DND-41 (cell line): ENCODE measurements around the gene YIPF3.
"Not testable (repeated sequence)": the region's sequence is repeated elsewhere in the genome, so short reads cannot be mapped to it uniquely, and the experiment has no call there.

Experiments used
- ATAC-seq: fragments of 200-7000 bp; cut with Tn5 transposase; 3 replicates; pipeline ENCODE4 v1.9.1; 2021; ENCODE audit warnings: low read depth; ENCODE audit not compliant: insufficient read depth
- DNase-seq: peaks from one replicate; pipeline ENCODE4 v3.0.0-alpha.2; 2020
- H2AFZ ChIP-seq: 2 replicates; pipeline ENCODE4 v1.6.0; 2012; ENCODE audit warnings: low read depth, low read length
- H3K27ac ChIP-seq: 2 replicates; pipeline ENCODE4 v1.5.1; 2012; ENCODE audit warnings: low read length, inconsistent platforms
- H3K27me3 ChIP-seq: fragments of 200-600 bp; sonication (generic); 2 replicates; pipeline ENCODE4 v1.6.0; 2012; ENCODE audit warnings: low read length, mild to moderate bottlenecking, inconsistent platforms; ENCODE audit not compliant: insufficient read depth, poor library complexity
- H3K36me3 ChIP-seq: 2 replicates; pipeline ENCODE4 v1.5.1; 2012; ENCODE audit warnings: low read length, inconsistent platforms; ENCODE audit not compliant: insufficient read depth
- H3K4me1 ChIP-seq: 2 replicates; pipeline ENCODE4 v1.5.1; 2012; ENCODE audit warnings: mild to moderate bottlenecking, low read length; ENCODE audit not compliant: insufficient read depth
- H3K4me2 ChIP-seq: 2 replicates; pipeline ENCODE4 v1.6.0; 2012; ENCODE audit warnings: mild to moderate bottlenecking, moderate library complexity, low read length, inconsistent platforms; ENCODE audit not compliant: insufficient read depth
- H3K4me3 ChIP-seq, 2 experiments: fragments of 200-600 bp in 1 of 2; shearing (Covaris generic) in 1 of 2; 2 replicates each; pipeline ENCODE4 v1.5.1; 2012 to 2016; ENCODE audit warnings: inconsistent platforms in 2 of 2, low read length in 2 of 2, mild to moderate bottlenecking in 2 of 2, low read depth in 1 of 2, moderate library complexity in 1 of 2
- H3K79me2 ChIP-seq: 2 replicates; pipeline ENCODE4 v1.6.0; 2012; ENCODE audit warnings: low read length, inconsistent platforms; ENCODE audit not compliant: insufficient read depth
- H3K9ac ChIP-seq: 2 replicates; pipeline ENCODE4 v1.6.0; 2012; ENCODE audit warnings: low read depth, mild to moderate bottlenecking, inconsistent platforms, low read length, moderate library complexity
- H3K9me3 ChIP-seq: 2 replicates; pipeline ENCODE4 v1.5.1; 2012; ENCODE audit warnings: low read length, moderate library complexity, mild to moderate bottlenecking, inconsistent platforms; ENCODE audit not compliant: insufficient read depth, severe bottlenecking
- H4K20me1 ChIP-seq: 2 replicates; pipeline ENCODE4 v1.6.0; 2012; ENCODE audit warnings: low read length; ENCODE audit not compliant: insufficient read depth
- CTCF ChIP-seq: IDR thresholded peaks from 2 replicates; pipeline ENCODE4 v1.5.1; 2012; ENCODE audit warnings: borderline replicate concordance, low read length, moderate library complexity, mild to moderate bottlenecking; ENCODE audit not compliant: poor library complexity, severe bottlenecking; ENCODE audit errors: extremely low read depth
- EZH2 ChIP-seq: IDR thresholded peaks from 3 replicates; pipeline ENCODE4 v1.6.1; 2012; ENCODE audit warnings: borderline replicate concordance, low read depth, mild to moderate bottlenecking, moderate library complexity, low read length, inconsistent platforms; ENCODE audit not compliant: severe bottlenecking

Gene YIPF3

GRCh38 chr6:43503443-43503842 is 13.3 kb downstream of the YIPF3 start:
- peaks cover 73% of the 10 kb centered on the region for H3K36me3 ChIP-seq
- ATAC-seq, result no peak
- H3K4me3 ChIP-seq, result no peak overlapping the region
- no peak for DNase-seq
- no peak overlapping the region for H3K4me2 ChIP-seq
- no peaks in the 10 kb centered on the region for H3K9me3 ChIP-seq
- no peak for TF ChIP-seq EZH2
- no peaks in the 10 kb centered on the region for H3K27me3 ChIP-seq
- no peaks in the 10 kb centered on the region for H3K79me2 ChIP-seq
- H3K4me1 ChIP-seq, result no peaks in the 10 kb centered on the region
- H3K27ac ChIP-seq, result no peak overlapping the region
- H3K9ac ChIP-seq, result no peak overlapping the region
- no peak overlapping the region for H2AFZ ChIP-seq
- H4K20me1 ChIP-seq, result 0 out of 2 replicates have a peak, but pooled peaks cover 4% of the 10 kb centered on the region

GRCh38 chr6:43502666-43503065 is 14.1 kb downstream of the YIPF3 start:
- Histone ChIP-seq H3K27me3 (no peaks in the 10 kb centered on the region), H3K27ac (no peak overlapping the region), H3K36me3 (peaks cover 80% of the 10 kb centered on the region), H3K4me1 (no peaks in the 10 kb centered on the region), H3K9me3 (no peaks in the 10 kb centered on the region), H3K9ac (no peak overlapping the region), H2AFZ (no peak overlapping the region), H3K4me3 (no peak overlapping the region), H4K20me1 (0 out of 2 replicates have a peak, but pooled peaks cover 4% of the 10 kb centered on the region), H3K4me2 (no peak overlapping the region), H3K79me2 (no peaks in the 10 kb centered on the region)
- ATAC-seq, result no peak
- DNase-seq, result no peak
- TF ChIP-seq EZH2 (no peak), CTCF (no peak)

DNA sequence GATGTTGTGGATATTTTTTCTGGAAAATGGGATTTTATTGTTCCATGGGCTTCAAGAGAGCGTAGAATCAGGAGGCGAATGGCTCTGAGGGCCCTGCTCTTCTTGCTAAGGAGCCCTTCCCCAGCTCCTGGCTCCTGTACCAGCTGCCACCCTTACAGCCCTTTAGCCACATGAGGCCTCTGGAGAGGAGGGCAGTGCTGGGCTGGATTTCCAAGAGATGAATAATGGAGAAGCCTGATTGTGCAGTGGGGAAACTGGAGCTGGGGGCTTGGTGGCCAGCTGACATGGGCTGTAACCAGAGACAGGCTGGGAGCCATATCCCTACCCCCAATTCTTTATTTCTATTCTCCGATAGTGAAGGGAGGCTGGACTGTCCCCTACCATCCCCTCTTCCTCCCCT is 15.8 kb downstream of the YIPF3 start:
- peaks cover 9% of the 10 kb centered on the region; the same call in 1 of the 2 replicates for H4K20me1 ChIP-seq
- ATAC-seq (no peak), DNase-seq (no peak)
- H3K4me3 ChIP-seq, result no peak overlapping the region
- no peaks in the 10 kb centered on the region for H3K4me1 ChIP-seq
- H2AFZ ChIP-seq, result no peak overlapping the region
- no peak for TF ChIP-seq EZH2
- TF ChIP-seq CTCF, result no peak
- peaks cover 83% of the 10 kb centered on the region for H3K36me3 ChIP-seq
- H3K9me3 ChIP-seq, result no peaks in the 10 kb centered on the region
- no peak overlapping the region for H3K4me2 ChIP-seq
- H3K27me3 ChIP-seq, result no peaks in the 10 kb centered on the region
- no peaks in the 10 kb centered on the region for H3K79me2 ChIP-seq
- no peak overlapping the region for H3K27ac ChIP-seq
- no peak overlapping the region for H3K9ac ChIP-seq

- Histone ChIP-seq H3K27ac (no peak overlapping the region), H3K4me2 (no peak overlapping the region), H3K27me3 (no peaks in the 10 kb centered on the region), H3K4me3 (no peak overlapping the region), H3K9me3 (no peaks in the 10 kb centered on the region), H3K79me2 (peaks cover 5% of the 10 kb centered on the region; the same call in 1 of the 2 replicates), H2AFZ (no peak overlapping the region), H4K20me1 (peaks cover 17% of the 10 kb centered on the region), H3K36me3 (peaks cover 66% of the 10 kb centered on the region), H3K4me1 (no peaks in the 10 kb centered on the region), H3K9ac (no peak overlapping the region)
- TF ChIP-seq CTCF (no peak), EZH2 (no peak)
- ATAC-seq (no peak), DNase-seq (no peak)
Measured at GRCh38 chr6:43499028-43499815, 17.5 kb downstream of the YIPF3 start.

- H2AFZ ChIP-seq, H3K27me3 ChIP-seq, H3K9ac ChIP-seq, H3K4me1 ChIP-seq, H3K4me2 ChIP-seq, H3K79me2 ChIP-seq, DNase-seq, H3K27ac ChIP-seq, ATAC-seq, H3K4me3 ChIP-seq, H3K9me3 ChIP-seq: not testable (repeated sequence)
- peaks cover 60% of the 10 kb centered on the region for H3K36me3 ChIP-seq
- H4K20me1 ChIP-seq, result peaks cover 21% of the 10 kb centered on the region
Measured at GRCh38 chr6:43498291-43498690, 18.4 kb downstream of the YIPF3 start.
